Osteoblast (primary cell): ENCODE results near the gene GALNT6. TPM values are rescaled to one million over a fixed set of nuclear protein-coding genes. Genes with fewer than 3 reads are reported as not detected.
A peak's percentile ranks its signal among the peaks of the same experiment; 100 is the strongest.

Source experiments
- DNase-seq: peaks from one replicate; pipeline ENCODE4 v3.0.0; 2011; ENCODE audit warnings: low spot score, mixed read lengths; ENCODE audit not compliant: insufficient read length; ENCODE audit errors: missing footprints
- H2AFZ ChIP-seq: 2 replicates; pipeline ENCODE4 v1.6.0; 2011; ENCODE audit warnings: mild to moderate bottlenecking, low read length
- H3K27ac ChIP-seq: 2 replicates; pipeline ENCODE4 v1.5.1; 2011; ENCODE audit warnings: mild to moderate bottlenecking, low read depth, low read length, moderate library complexity
- H3K27me3 ChIP-seq: 2 replicates; pipeline ENCODE4 v1.6.0; 2012; ENCODE audit warnings: mild to moderate bottlenecking, control low read depth, inconsistent platforms, low read length, moderate library complexity; ENCODE audit not compliant: insufficient read depth
- H3K36me3 ChIP-seq: 2 replicates; pipeline ENCODE4 v1.5.1; 2011; ENCODE audit warnings: mild to moderate bottlenecking, low read length, control low read depth, moderate library complexity; ENCODE audit not compliant: insufficient read depth
- H3K4me1 ChIP-seq: 2 replicates; pipeline ENCODE4 v1.5.1; 2011; ENCODE audit warnings: mild to moderate bottlenecking, low read length, control low read depth, moderate library complexity; ENCODE audit not compliant: insufficient read depth
- H3K4me2 ChIP-seq: 2 replicates; pipeline ENCODE4 v1.6.0; 2011; ENCODE audit warnings: mild to moderate bottlenecking, low read length; ENCODE audit not compliant: insufficient read depth
- H3K4me3 ChIP-seq: fragments of 200-600 bp; sonication (generic); 3 replicates; pipeline ENCODE4 v1.5.1; 2012; ENCODE audit warnings: mild to moderate bottlenecking, low read length, inconsistent platforms; ENCODE audit not compliant: insufficient read depth
- H3K79me2 ChIP-seq: 2 replicates; pipeline ENCODE4 v1.6.0; 2012; ENCODE audit warnings: mild to moderate bottlenecking, low read length, control low read depth, inconsistent platforms; ENCODE audit not compliant: insufficient read depth
- H3K9me3 ChIP-seq: 2 replicates; pipeline ENCODE4 v1.5.1; 2011; ENCODE audit warnings: low read depth, low read length, control low read depth
- H4K20me1 ChIP-seq: 2 replicates; pipeline ENCODE4 v1.6.0; 2012; ENCODE audit warnings: mild to moderate bottlenecking, low read length, control low read depth; ENCODE audit not compliant: insufficient read depth
- total RNA-seq: library from RNA; depleted of rRNA; stranded (reverse); fragments of >200 nt; gene quantifications from 2 replicates; pipeline ENCODE4 v1.2.3, GENCODE V29; 2012
- TF ChIP-seq, protein P1 (sequence below): IDR thresholded peaks from 2 replicates; pipeline ENCODE4 v1.5.1; 2011; ENCODE audit warnings: mild to moderate bottlenecking, low read depth, low read length, moderate library complexity; ENCODE audit errors: extremely low read depth

The GALNT6 gene
- total RNA-seq, 1 donor = 9.8 TPM

DNA sequence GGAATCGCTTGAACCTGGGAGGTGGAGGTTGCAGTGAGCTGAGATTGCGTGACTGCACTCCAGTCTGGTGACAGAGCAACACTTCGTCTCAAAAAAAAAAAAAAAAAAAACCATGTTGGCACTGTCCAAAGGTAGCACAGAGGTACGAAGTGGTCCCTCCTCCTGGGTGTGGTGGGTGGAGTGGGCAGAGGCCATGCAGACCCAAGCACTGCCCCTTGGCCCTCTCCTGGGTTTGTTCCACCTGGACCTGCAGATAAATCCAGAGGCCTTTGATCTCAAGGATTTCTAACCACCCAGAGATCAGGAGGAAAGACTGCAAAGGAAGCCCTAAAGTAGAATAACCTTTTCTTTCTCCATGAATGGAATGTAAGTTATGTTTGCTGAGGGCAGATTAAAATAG lies 8.7 kb upstream of the GALNT6 start:
- Histone ChIP-seq H3K27me3 (no peaks in the 10 kb centered on the region), H3K36me3 (no peaks in the 10 kb centered on the region), H3K79me2 (no peaks in the 10 kb centered on the region), H3K4me2 (no peak overlapping the region), H2AFZ (no peak overlapping the region), H4K20me1 (no peaks in the 10 kb centered on the region), H3K27ac (no peak overlapping the region), H3K9me3 (no peaks in the 10 kb centered on the region), H3K4me3 (no peak overlapping the region), H3K4me1 (peaks cover 3% of the 10 kb centered on the region)
- TF ChIP-seq, protein P1, sequence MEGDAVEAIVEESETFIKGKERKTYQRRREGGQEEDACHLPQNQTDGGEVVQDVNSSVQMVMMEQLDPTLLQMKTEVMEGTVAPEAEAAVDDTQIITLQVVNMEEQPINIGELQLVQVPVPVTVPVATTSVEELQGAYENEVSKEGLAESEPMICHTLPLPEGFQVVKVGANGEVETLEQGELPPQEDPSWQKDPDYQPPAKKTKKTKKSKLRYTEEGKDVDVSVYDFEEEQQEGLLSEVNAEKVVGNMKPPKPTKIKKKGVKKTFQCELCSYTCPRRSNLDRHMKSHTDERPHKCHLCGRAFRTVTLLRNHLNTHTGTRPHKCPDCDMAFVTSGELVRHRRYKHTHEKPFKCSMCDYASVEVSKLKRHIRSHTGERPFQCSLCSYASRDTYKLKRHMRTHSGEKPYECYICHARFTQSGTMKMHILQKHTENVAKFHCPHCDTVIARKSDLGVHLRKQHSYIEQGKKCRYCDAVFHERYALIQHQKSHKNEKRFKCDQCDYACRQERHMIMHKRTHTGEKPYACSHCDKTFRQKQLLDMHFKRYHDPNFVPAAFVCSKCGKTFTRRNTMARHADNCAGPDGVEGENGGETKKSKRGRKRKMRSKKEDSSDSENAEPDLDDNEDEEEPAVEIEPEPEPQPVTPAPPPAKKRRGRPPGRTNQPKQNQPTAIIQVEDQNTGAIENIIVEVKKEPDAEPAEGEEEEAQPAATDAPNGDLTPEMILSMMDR = no peak
- DNase-seq = peak; percentile 4

DNA sequence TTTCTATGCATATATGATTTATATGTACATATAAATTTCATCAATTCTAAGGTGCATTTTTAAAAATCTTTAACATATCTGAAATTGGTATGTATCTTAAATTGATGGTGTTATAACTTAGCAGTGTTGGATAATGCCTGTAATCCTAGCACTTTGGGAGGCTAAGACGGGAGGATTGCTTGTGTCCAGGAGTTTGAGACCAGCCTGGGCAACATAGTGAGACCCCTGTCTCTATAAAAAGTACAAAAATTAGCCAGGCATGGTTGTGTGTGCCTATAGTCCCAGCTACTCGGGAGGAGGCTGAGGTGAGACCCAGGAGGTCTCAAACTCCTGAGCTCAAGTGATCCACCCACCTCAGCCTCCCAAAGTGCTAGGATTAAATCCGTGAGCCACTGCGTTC lies 6.5 kb upstream of the GALNT6 start:
- Histone ChIP-seq H4K20me1 (no peaks in the 10 kb centered on the region), H3K27me3 (no peaks in the 10 kb centered on the region), H3K4me1 (peaks cover 12% of the 10 kb centered on the region), H3K4me3 (no peak overlapping the region), H3K4me2 (no peak overlapping the region), H3K27ac (no peak overlapping the region), H2AFZ (no peak overlapping the region), H3K9me3 (no peaks in the 10 kb centered on the region), H3K79me2 (no peaks in the 10 kb centered on the region), H3K36me3 (no peaks in the 10 kb centered on the region)
- no peak for DNase-seq
- TF ChIP-seq, protein P1 = no peak

DNA sequence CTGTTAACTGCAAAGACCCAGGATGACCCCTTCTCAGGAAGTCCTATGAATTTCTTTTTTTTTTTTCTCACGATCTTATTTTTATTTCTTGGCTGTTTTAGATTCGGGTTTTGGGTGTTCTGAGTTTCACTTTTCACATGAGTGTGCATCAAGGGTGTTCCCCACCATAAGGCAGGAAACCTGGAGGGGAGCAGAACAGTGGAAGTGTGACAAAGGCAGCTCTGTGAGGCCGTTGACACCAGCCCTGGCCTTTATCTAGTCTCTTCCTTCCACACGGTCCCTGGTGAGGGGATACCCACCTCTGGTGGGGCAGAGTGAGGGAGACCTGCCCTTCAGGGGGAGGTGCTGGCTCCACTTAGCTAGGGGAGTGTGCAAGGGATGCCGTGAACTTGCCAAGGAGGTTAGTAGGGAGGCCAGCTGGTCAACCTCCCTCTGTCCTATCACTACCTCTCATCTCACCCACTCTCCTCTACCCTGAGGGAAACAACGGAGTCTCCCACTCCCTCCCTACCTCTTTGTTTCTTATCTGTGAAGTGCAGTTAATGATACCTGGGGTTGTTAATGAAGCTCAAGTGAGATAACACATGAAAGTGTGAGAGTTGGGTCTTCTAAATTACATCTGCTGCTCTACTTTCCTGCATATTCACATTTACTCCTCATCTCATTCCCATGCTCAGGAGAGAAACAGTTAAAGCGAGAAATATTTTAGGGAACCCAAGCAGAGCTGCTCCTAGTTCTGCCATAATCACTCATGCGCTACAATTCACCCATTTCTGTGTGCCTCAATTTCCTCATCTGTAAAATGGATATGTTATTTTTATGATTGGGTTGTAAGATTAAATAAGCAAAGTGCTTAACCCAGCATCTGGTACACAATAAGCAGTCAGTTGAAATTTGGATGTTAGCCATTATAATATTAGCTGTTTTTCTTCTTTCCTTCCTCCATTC lies 4.4 kb upstream of the GALNT6 start:
- H2AFZ ChIP-seq = peak overlapping the region; percentile 47

More for the DNA sequence above, 4.4 kb upstream of the GALNT6 start:
- Histone ChIP-seq H3K9me3 (no peaks in the 10 kb centered on the region), H3K4me1 (peaks cover 15% of the 10 kb centered on the region), H3K79me2 (no peaks in the 10 kb centered on the region), H3K4me2 (no peak overlapping the region), H3K27ac (no peak overlapping the region), H3K36me3 (no peaks in the 10 kb centered on the region), H3K4me3 (no peak overlapping the region), H3K27me3 (no peaks in the 10 kb centered on the region), H4K20me1 (no peaks in the 10 kb centered on the region)
- TF ChIP-seq, protein P1 = no peak
- no peak for DNase-seq
